GM21447 (cell line): Measurements from ENCODE around the gene IL1RL2.

ENCODE experiments used
- ATAC-seq: cut with Tn5 transposase; IDR thresholded peaks from one replicate; pipeline ENCODE4 v1.9.1; 2021; ENCODE audit not compliant: unreplicated experiment

Gene IL1RL2

DNA sequence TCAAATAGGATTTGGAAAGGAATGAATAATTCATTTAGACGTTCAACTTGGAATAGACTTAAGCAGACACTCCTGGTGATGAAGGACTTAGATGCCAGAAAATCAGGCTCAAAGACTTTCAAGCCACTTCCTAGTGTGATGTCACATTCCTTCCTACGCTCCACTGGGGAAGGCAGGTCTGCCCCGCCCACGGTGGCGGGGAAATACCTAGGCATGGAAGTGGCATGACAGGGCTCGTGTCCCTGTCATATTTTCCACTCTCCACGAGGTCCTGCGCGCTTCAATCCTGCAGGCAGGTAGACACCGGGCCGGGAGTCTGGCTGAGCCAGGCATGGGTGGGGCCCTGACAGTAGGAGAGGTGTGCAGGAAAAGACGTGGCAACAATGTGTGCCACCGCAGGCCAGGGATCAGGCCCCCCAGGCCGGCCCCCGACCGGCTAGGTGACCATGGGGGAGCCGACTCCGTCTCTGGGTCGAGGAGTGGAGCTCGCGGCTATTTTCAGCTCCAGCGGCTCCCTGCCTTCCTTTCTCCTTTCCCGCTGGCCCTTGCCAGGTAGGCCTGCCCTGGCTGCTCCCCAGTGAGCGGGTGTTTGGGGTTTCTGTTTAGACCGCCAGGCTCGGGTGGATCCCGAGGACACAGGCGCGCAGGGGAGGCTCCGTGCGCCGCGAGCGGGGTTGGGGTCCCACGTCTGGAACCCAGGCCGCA, at the start of gene IL1RL2:
IL1RL2 (plus strand) TSS at position 233 of the 705 bp plus-strand sequence. CDS start 845 bp downstream, outside the sequence.
- no peak for ATAC-seq

DNA sequence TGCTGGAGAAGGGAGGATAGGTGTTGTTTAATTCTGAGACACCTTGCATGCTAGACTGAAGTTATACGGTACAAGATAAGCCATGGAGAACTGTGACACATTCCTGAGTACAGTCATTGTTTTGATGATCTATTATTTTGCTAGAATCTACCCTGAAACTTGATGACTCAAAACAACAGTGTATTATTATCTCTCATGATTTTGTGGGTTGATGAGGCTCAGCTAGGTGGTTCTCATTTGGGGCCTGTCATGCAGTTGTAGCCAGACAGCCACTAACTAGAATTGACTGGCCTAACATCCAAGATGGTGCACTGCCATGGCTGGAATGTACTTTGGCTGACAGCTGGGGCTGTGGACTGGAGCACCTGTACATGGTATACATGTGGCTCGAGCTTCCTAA, 49.7 kb upstream of the IL1RL2 start:
- ATAC-seq: no peak

- no peak for ATAC-seq
Observed at GRCh38 chr2:102138331-102138730, 48.5 kb upstream of the IL1RL2 start.

GRCh38 chr2:102139851-102140250, 47.0 kb upstream of the IL1RL2 start:
- no peak for ATAC-seq

- no peak for ATAC-seq
Observed at GRCh38 chr2:102140377-102140776, 46.4 kb upstream of the IL1RL2 start.

GRCh38 chr2:102141011-102141943, 45.5 kb upstream of the IL1RL2 start:
- no peak for ATAC-seq

- no peak for ATAC-seq
Observed at GRCh38 chr2:102141970-102142828, 44.6 kb upstream of the IL1RL2 start, which contains the start of gene IL1R1. TSS of gene IL1R1 (plus strand) at chr2:102142746. CDS start at chr2:102157725, 14,979 bp downstream.

- ATAC-seq: no peak
Observed at GRCh38 chr2:102142829-102143449, 43.9 kb upstream of the IL1RL2 start.

- no peak for ATAC-seq
Observed at GRCh38 chr2:102143450-102143985, 43.3 kb upstream of the IL1RL2 start.

DNA sequence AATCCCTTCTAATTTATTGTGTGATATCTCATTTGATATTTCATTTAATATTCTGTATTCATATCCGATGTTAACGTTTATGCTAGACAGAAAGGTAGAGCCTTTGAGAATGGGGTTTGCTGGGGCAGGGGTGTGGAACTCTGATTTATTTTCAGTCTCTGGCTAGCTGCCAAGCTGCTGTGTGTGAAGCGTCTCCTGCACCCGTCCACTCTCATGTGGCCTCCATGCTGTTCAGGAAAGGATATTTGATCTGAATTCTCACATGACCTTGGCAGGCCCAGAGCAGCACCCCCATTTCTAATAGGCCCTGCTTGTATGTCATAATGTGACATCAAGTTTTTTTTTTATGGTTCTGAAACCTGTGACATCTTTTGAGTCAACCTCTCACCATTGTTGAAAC, 42.7 kb upstream of the IL1RL2 start:
- no peak for ATAC-seq

DNA sequence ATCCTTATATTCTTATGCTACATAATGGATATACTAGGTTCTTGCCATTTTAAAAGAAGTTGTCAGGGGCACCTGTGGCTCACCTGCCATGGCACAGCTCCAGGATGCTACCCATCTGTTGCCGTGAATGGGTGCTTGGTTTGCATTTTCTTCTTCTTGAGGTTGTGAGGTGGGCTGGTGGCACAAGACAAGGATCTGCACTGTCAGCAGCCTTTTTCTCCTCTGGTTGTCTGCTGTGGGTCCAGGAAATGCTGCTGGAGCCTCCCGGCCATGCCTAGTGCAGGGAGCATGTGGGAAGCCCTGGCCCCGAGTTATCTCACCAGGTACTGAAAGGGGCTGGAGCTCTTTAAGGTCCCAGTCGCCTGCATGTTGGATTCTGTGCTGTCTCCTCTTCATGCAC, 41.7 kb upstream of the IL1RL2 start:
- ATAC-seq: no peak

DNA sequence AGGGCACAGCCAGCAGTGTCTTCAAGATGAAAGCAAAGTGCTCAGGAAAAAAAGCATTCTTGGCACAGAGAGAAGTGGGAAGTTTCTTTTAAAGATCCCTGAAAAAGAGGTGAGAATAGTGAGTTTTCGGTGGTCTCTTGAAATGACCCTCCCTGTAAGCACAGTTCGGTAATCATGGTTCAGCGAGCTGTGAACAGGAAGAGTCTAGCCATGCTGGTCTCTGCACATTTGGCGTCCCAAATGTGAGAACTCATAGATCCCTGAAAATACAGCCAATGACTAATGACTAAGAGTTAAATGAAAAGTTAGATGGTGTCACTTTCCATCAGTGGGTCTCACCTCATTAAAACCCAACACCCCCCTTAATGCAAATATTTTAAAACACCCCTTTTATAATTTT, 40.9 kb upstream of the IL1RL2 start:
- ATAC-seq: no peak

DNA sequence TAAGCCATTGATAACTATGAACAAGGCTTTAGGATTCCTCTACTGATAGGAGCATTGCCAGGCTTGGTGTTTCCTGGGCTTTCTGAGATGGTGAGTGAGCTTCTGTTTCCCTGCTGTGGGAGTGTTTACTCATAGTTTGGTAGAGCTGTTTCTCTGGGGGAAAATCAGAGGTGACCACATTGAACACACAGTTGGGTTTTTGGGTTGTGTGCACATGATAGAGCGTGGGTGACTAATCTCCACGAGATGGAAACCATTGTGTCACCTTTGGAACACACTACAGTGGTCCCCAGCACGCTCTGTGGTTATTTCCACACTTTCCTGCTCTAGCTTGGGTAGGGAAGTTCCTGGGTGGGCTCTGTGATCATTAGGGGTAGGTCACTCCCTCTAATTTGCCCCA, 38.9 kb upstream of the IL1RL2 start:
- ATAC-seq: no peak

- no peak for ATAC-seq
Observed at GRCh38 chr2:102149243-102149642, 37.6 kb upstream of the IL1RL2 start.

- ATAC-seq: no peak
Observed at GRCh38 chr2:102149644-102150455, 37.0 kb upstream of the IL1RL2 start.

DNA sequence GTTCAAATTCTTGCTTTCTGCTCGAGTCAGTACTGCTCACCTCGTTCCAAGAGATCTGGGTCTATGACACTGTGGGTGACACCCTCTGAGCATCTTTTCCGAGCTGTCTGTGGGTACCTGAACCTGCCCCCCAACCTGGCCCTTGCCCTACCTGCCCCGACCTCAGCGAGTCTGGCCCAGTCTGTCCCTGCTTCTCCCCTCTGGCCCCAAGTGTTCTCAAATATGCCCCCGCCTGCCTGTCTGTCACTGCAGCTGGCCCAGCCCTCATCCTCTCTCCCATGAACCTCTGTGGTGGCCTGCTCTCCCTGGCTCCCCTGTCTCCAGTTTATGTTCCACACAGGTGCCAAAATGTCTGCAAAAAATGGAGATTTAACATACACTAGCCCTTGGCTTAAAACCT, 32.5 kb upstream of the IL1RL2 start:
- ATAC-seq: no peak

GRCh38 chr2:102154946-102155702, 31.7 kb upstream of the IL1RL2 start:
- no peak for ATAC-seq

DNA sequence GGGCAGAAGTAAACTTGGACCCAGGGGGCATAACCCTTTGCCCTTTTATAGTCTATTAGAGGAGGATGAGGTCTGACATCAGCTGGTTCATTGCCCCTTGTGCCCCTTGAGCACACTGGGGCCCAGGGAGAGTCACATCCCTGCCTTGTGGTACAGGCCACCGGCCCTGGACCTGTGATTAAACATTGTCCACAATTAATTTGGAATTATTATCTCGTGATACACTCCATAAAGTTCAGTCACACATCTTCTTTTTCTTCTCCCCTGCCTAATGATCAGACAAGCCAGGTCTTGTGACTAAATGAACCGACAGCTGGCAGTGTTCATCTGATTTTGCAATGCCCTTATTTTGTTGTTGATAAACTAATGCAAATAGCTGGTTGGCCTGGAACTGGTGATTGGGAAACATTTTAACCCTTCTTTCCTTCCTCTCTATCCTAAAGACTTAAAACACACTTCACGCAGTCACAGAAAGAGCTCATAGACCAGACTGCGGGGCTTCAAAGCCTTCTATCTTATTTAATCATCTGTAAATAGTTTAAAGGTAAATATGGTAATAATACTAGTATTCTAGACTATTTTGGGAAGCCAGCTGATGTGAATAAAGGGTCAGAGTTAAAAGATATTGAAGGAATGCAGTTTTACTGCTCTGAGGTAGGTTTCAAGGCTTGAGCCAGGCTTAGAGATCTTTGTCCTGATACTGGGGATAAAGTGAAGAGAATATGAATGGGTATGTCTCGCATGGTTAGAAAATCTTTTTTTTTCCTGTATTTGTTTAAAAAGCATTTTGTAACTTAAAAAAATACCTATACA, 30.9 kb upstream of the IL1RL2 start:
- ATAC-seq: no peak
